NCI-H446 (cell line): ENCODE results near the gene KCNJ18.
"Not testable (repeated sequence)": the region's sequence is repeated elsewhere in the genome, so short reads cannot be mapped to it uniquely, and the experiment has no call there.

ENCODE experiments used
- DNase-seq, 2 experiments: peaks; one replicate each; lab custom pipeline; 2025; lab: John Stamatoyannopoulos, UW

The KCNJ18 gene

DNA sequence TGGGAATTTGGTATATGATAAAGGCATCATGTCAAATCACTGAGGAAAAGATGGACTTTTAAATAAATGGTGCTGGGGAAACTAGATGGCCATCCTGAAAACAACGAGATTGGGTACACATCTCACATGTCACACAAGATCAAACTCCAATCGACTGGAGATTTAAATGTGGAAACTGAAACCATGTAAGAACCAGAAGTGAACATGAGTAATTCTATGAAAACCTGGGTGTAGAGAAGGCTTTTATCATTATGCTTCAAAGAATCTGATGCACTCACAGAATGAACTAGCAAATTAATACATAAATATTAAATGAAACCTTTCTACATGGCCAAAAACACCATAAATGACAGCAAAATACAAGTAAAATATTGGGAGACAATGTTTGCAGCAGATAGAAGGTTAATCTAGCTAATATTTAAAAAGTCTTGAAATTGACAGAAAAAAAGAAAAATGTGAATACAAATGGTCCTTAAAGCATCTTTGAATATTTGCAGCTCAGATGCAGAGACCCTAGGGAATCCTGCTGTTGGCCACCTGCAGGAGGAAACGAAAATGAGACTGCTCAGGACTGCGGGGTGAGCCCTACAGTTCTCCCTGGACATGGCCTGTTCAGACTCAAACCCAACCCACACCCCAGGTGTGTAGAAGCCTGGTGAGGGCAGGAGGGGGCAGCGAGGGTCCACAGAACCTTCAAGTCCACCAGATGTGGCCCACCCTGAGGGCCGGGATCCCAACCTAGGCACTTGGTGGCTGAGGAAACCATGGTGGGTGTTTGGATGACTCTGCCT lies 32.1 kb downstream of the KCNJ18 start:
- not testable (repeated sequence) for DNase-seq

DNA sequence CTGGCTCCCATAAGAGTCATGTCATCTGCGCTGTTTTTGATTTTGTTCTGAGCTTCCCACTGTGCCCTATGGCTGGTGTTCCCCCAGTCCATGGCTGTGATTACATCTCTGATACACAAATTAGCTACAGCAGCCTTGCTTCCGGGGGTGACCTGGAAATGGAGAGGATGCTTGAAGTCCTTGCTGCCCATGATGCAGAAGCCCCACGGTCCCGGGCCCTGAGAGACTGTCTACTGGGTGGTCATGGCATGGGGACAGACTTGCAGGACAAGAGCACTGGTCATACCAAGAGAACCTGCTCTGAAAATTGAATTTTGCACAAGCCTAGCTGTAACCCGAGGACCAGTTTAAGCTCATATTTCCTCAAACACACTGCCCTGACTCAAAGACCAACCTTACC lies 38.8 kb downstream of the KCNJ18 start:
- not testable (repeated sequence) for DNase-seq

DNA sequence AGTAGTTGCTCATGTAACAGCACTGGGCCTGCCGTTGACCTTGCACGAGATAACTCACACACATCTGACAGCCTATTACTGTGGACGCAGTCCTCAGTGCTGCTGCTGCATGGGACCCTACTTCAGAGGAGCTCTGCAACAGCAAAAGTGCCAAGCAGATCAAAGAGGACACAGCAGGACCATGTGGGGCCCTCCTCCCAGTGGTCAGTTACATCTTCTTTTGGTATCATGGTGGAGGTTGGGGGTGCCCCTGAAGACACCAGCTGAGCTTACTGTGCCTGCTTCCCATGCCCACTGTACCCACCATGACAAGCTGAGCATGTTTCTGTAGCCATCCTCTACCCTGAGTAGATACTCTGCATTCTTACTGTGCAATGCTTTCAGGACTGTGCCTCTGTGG lies 41.6 kb downstream of the KCNJ18 start:
- DNase-seq, result not testable (repeated sequence)

DNA sequence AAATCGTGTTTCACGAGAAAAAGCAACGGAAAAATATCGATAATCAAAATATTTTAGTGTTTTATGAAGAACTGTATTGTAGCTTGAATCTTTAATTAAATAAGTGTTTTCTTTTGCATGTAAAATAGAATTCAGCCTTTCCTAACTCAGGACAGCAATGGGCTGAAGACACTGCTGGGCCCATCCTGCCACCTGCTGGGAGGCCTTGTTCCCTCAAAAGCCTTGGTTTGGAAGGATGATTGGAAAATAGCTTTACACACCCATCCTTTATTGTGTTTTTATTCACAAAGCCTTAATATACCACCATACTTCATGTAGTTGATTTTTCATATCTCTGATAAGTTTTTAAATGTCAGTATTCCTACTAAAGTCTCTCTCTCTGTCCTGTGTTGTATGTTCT lies 43.5 kb downstream of the KCNJ18 start:
- not testable (repeated sequence) for DNase-seq

DNA sequence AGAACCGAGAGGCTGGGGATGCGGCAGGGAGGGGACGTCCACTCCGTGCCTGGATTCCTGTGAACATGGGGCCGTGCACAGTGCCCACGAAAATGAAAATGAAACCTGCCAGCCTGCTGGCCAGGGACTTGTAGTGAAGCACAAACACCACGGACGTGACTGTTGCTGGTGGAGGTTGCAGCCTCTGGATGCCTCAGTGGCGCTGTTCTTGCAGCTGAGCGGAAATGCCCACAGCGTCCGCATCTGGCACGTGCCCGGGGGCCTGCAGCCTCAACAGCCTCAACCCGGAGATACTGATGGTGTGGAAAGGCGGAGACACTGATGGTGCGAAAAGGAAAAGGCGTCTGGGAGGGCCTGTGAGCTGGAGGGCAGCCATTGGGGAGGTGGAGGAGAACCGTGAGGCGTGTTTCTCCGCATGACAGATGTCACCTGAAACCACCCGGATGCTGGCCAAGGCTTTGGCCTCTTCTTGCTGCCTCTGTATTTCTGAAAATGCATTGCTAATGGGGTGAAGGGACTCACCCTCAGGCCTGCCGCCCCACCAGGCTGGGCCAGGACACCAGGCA lies 44.8 kb downstream of the KCNJ18 start:
- not testable (repeated sequence) for DNase-seq

DNA sequence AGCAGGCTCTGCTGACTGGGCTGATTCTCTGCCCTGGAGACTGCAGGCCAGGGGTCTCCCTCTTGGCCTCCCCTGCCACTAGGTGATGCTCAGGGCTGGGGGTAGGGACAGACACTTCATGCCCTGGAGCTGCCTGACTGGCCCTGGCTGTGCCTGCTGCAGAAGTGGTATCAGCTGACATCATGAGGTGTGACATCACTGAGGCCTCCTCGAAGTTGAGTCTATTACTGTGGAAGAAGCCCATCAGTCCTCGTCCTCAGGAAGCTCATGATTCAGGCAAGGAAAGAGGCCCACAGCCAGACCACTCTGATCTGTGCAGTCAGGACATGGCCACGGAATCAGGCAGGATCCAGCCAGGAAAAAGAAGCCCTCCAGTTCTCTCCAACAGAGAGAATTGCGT lies 45.9 kb downstream of the KCNJ18 start:
- DNase-seq, result not testable (repeated sequence)

DNA sequence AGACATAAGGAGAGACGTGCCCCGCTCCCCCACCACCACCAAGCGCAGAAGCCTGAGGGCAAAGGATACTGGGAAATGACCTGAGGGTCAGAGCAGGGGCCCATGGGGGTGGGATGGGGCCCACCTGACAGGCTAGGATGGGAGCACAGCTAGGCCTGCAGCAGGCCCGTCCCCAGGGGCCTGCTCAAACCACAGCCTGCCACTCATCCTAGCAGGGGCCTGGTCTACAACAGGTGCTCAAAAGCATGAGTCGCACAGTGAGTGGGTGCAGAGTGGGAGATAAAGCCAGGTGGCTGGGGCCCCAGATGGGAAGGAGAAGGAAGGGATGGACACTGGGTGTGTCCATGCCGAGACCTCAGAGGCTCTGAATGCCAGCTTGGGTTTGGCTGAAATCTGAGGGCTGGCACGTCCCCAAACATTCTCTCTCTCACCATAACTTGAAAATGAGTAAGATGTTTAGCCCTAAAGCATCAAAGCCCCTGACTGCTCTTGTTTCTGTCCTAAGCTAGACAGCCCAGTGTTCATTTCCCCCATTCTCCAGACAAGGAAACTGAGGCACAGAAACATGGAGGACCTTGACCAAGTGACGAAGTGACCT lies 46.7 kb downstream of the KCNJ18 start:
- DNase-seq, result not testable (repeated sequence)

DNA sequence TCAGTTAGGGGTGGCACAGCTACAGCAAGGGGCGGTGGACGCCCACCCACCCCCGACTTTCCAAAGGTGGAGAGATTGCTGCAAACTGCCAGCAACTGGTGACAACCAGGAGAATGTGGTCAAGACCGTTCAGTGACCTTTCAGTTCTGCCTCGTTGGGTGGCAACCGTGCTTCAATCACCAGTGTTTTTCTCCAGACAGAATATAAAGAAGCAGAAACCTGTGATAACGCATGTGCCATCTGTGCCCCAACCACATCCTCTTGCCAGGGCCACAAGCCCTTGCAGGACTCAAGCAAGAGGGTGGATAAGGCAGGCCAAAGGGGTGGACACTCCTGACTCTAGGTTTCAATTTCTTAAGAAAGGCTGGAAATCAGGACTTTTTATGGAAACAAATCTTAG lies 47.2 kb downstream of the KCNJ18 start:
- not testable (repeated sequence) for DNase-seq

DNA sequence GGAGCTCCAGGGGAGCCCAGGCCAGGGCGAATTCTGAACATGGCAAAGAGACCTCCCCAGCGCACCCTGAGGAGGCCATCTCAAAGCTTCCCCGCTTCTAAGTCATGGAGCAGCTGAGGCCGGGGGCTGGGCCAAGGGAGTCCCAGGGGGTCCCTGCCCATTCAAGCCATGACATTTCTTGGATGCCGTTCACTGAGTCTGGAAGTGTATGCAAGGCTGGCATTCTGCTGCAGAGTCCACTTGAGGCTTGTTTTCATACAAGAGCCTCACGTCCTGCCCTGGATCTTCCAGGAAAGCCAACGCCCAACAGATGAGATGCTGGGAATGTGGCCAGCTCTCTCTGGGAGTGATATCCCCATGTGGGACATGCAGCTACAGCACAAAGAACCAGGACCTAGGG lies 48.5 kb downstream of the KCNJ18 start:
- not testable (repeated sequence) for DNase-seq

DNA sequence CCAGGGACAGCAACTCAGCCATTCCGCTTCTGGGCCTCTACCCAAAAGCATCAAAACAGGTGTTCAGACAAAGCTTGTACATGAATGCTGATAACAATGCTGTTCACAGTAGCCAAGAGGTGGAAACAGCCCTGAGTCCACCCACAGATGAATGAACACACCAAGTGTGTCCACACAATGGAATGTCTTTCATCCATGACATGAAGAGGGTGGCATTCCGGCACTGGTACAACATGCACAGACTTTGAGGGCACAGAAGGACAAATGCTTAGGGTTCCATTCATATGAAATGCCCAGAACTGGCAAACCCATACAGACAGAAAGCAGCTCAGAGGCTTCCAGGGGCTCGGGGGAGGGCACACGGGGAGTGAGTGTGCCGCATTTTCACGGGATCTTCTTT lies 49.2 kb downstream of the KCNJ18 start:
- DNase-seq, result not testable (repeated sequence)

DNA sequence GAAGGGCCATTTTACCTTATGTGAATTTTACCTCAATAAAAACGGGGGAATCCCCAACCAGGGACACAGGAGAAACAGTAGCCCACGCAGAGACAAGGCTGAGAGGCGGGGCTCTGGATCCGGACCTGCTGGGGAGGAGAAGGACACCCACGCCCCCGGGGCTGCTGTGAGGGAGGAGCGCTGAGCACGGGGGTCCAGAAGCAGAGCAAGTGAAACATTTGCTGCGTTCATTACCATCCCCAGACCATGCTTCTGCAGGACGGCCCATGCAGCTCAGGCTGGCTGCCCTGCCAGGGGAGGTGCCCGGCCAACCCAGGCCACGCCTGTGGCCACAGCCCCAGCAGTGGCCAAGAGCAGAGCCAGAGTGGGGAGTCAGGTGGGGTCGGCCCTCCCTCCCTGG lies 50.0 kb downstream of the KCNJ18 start:
- DNase-seq, result no peak

DNA sequence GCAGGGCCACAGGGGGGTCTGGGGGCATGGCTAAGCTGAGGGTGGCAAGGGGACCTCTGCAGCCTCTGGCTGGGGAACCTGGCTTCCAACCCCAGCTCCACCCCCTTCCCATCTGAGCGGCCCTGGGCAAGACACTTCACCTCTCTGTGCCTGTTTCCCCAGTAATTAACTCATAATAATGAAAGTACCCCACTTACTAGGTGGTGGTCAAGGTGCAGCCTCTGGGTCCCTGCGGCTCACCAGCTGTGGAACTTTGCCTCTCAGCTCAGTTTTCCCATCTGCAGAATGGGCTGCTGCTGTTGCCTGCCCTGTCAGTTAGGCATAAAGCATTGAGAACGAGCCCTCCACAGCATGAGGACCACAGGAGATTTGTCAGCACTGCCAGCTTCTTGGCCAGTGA lies 51.8 kb downstream of the KCNJ18 start:
- DNase-seq, result not testable (repeated sequence)

DNA sequence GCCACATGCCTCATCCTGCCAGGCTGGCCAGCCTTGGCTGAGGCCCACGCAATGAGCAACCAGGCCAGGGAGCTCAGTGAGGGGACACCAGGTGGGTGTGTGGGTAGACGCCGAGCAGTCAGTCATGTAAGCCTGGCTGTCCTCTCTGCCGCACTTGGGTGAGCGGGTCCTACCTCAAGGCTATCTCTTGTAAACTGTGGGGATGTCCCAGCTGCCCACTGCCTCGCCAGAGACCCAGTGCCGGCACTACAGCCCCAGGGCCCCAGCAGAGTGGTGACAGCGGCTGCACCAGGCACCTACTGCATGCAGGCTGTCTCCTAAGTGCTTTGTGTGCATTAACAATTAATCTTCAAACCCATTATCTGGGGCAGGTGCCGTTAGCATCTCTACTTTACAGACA lies 52.3 kb downstream of the KCNJ18 start:
- not testable (repeated sequence) for DNase-seq

DNA sequence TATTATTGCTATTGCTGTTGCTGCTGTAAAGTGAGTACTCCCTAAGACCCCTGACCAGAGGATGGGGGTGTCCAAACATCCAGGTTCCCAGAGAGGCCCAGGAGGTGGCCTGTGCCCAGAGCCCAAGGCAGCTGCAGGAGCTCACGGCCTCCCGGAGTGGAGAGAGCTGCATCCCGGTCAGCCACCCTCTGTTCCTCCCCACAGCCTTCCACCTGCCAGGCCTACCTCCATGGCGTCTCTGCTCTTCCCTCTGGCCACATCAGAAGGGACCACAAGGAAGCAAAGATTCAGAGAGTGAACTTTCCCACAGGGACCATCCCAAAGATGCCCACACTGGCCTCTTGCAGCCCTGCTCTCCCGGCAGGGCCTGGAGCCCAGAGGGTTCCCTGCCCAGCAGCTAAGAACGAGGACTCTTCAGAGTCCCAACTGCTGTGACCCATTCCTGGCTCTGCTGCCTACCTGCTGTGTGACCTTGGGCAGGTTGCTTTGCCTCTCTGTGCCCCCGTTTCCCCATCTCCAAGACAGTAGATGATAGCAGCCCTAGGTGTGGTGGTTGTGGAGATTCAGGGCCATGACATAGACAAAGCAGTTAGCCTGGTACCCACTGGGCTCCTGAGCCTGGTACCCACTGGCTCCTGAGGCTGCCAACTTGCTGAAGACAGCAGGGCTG lies 53.2 kb downstream of the KCNJ18 start:
- DNase-seq, result not testable (repeated sequence)

DNA sequence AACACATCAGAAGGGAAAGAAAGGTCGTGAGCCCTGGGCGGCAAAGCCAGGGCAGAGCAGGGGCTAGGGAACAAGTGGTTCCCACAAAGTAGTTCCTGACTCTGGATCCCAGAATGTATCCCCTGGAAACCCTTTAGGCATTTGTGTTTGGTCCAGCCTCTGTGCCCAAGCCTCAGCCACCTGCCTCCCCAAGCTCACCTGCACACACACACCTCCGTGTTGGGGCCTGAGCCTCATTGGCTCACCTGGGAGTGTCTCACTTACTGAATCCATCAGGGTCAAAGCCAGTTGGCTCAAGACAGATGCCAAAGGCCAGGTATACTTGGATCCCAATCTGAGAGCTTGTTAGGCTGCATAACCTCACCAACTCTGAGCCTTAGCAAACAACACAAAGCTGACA lies 54.1 kb downstream of the KCNJ18 start:
- DNase-seq, result not testable (repeated sequence)

DNA sequence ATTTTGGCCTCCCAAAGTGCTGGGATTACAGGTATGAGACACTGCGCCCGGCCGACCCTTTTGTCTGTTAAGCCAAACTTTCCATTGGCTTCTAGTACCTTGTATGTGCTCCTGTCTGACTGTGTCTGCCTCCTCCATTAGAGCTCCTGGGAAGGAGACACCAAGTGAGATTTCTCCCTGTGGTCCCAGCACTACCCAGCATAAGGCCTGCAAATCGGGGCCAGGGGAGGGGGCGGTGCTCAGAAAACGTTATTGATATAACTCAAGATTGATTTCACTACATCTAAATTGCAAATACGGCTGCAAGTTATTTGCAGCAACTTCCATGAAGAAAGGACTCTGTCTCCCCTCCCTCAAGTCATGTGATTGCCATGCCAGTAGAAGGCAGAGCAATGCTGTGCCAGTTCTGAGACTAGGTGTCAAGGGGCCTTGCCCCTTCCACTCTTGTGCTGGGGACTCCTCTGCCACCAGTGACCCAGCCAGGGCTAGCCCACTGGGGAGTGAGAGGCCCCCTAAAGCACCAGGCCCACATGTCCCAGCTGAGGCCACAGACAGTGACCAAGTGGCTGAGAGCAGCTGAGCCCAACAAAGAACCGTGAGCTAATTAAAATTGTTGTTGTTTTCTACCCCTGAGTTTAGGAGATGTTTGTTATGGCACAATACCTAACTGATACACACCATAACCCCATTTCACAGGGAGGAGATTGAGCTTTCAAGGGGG lies 55.0 kb downstream of the KCNJ18 start:
- not testable (repeated sequence) for DNase-seq

DNA sequence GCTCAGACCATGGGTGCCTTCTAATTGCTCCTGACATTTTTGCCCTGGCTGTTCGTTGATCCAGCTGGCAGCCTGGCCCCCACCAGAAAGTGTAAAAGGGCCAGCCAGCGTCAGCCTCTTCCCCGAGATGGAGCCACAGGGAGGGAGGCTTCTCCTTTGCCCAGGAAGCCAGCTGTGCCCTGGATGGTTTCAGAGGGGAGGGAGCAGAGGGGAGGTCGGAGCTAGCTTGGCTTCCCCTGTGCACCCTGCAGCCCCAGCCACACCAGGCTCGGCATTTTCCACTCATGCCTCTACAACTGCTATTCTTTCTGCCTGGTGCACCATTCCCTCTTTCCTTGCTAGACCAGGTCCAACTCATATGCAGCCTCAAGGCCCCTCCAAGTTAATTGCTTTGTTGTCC lies 56.4 kb downstream of the KCNJ18 start:
- DNase-seq, result not testable (repeated sequence)

DNA sequence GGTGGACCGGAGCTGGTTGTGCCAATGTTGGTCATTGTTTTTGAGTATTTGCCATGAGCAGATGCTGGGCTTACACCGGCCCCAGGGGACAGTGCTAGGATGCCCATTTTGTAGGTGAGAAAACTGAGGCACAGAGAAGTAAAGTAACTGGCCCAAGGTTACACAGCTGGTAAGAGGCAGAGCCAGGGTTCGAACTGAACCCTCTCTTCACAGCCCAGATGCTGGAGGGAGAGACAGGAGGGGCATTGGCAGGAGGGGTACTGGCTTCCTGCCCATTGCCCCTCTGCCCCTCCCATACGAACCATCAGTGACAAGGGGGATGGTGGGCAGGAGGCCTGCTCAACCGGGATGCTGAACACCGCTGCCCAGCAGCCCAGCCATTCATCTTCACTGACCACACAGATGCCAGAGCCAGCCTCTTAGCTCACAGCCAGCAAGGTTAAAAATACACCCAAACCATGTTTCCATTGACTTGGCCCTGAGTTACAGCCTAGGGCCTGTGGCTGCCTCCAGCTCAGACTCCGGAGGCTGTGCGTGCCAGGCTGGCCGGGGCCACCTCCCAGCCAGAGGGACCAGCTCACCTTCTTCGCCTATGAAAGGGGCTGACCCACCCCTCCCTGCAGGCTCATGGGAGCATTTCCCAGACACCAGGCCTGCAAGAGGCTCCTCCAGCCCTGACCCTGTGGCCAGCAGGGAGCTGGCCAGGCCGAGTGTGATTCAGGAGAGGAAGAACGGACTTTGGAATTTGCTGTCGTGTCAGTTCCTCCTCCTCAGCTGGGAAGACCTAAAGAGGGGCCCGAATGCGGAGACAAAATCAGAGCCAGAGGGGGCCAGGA lies 57.6 kb downstream of the KCNJ18 start:
- DNase-seq, result not testable (repeated sequence)

DNA sequence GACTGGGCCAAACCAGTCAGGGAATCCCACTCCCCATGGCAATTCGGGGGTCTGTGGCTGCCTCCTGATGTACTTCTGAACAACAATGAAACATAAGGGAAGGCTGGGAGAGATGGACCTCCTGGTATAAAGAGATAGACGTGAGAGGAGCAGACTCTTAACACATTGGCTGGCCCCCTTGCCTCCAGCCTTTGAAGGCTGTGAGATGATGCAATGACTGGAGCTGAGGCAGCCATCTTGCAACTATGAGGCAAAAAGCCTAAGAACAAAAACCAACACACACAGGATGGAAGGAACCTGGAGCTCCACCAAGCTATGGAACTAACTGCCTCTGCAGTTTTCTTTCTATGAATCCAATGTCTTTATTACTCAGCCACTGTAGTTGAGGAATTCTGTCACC lies 58.8 kb downstream of the KCNJ18 start:
- DNase-seq, result not testable (repeated sequence)
